Measurements from ENCODE around the gene MTARC2. TPM values are rescaled to one million over a fixed set of nuclear protein-coding genes. Genes with fewer than 3 reads are reported as not detected.
A peak's percentile ranks its signal among the peaks of the same experiment; 100 is the strongest.
"Not testable (repeated sequence)": the region's sequence is repeated elsewhere in the genome, so short reads cannot be mapped to it uniquely, and the experiment has no call there.

Gene MTARC2
- total and polyA plus RNA-seq, 4 donors = 10.8 to 26.4 (median 21.2) TPM

DNA sequence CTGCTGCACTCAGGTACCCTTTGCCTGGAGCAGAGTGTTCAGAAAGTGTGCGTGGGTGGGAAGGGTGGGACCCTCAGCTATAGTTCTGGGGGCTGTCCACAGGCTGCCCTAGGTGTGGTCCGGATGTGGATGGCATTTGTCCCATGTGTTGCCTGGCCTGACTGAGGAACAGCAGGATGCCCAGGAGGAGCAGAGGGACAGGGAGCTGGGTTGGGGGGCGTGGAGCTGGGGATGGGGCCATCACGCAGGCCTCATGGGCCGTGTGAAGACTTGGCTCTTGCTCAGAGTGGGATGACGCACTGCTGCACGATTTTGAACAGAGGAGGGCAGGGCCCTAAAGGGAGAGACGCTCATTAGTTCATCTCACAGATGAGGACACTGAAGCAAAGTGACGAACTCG, 41.0 kb upstream of the MTARC2 start:
- no peaks in the 10 kb centered on the region for H3K36me3 ChIP-seq (ENCODE audit: control insufficient read depth, insufficient read depth, low read length)
- DNase-seq (ENCODE audit: low read depth in 4 of 6, low spot score in 6 of 6) = no peak
- H3K4me3 ChIP-seq (ENCODE audit: low read depth, low read length) = no peak overlapping the region
- no peak overlapping the region for H3K27ac ChIP-seq (ENCODE audit: low read depth, low read length)
- 79% methylated on average over 10 of the region's 10 CpGs for WGBS (ENCODE audit: insufficient coverage)
- peaks cover 2% of the 10 kb centered on the region for H3K27me3 ChIP-seq (ENCODE audit: control insufficient read depth, insufficient read depth, low read length)
- no peaks in the 10 kb centered on the region for H3K9me3 ChIP-seq (ENCODE audit: control insufficient read depth, insufficient read depth, low read length)
- H3K4me1 ChIP-seq (ENCODE audit: control insufficient read depth, insufficient read depth, low read length) = peaks cover 6% of the 10 kb centered on the region

- DNase-seq (ENCODE audit: low read depth in 4 of 6, low spot score in 6 of 6) = no peak
- Histone ChIP-seq H3K4me1 (ENCODE audit: control insufficient read depth, insufficient read depth, low read length) (peaks cover 6% of the 10 kb centered on the region), H3K9me3 (ENCODE audit: control insufficient read depth, insufficient read depth, low read length) (no peaks in the 10 kb centered on the region), H3K27ac (ENCODE audit: low read depth, low read length) (no peak overlapping the region), H3K27me3 (ENCODE audit: control insufficient read depth, insufficient read depth, low read length) (peaks cover 2% of the 10 kb centered on the region), H3K4me3 (ENCODE audit: low read depth, low read length) (no peak overlapping the region), H3K36me3 (ENCODE audit: control insufficient read depth, insufficient read depth, low read length) (no peaks in the 10 kb centered on the region)
- WGBS (ENCODE audit: insufficient coverage) = no CpG with 5 or more reads among the region's 4 CpGs
Observed at GRCh38 chr1:220708244-220708643, 39.9 kb upstream of the MTARC2 start.

DNA sequence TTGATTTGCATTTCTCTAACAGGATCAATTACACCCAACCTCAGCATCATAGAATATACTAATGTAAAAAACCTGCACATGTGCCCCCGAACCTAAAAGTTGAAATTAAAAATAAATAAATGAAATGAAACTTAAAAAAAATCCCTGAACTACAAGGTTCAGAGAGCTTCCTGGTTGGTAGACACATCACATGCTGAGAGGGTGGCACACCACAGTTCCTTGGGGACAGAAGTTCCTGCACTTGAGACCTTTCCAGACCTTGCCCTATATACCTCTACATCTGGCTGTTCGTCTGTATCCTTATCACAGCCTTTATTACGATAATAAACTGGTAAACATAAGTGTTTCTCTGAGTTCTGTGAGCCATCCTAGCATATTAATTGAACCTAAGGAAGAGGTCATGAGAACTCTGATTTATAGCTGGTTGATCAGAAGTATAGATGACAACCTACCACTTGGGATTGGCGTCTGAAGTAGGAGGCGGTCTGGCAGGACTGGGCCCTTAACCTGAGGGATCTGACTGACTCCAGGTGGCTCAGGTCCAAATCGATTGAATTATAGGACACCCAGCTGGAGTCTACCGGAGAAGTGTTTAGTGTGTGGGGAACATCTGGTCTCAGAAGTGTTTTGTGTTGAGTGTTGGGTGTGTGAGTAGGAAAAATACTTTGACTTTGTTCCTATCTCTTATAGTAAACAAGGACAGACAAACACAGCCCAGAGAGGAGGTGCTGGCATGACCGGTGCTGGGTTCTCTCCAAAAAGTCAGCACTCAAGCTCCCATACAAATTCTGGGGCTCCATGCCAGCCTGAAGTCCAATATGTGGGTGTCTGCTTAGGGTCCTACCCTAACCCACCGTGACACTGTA, 39.0 kb upstream of the MTARC2 start:
- Histone ChIP-seq H3K27ac (ENCODE audit: low read depth, low read length) (no peak overlapping the region), H3K4me1 (ENCODE audit: control insufficient read depth, insufficient read depth, low read length) (peaks cover 6% of the 10 kb centered on the region), H3K4me3 (ENCODE audit: low read depth, low read length) (no peak overlapping the region), H3K36me3 (ENCODE audit: control insufficient read depth, insufficient read depth, low read length) (no peaks in the 10 kb centered on the region), H3K9me3 (ENCODE audit: control insufficient read depth, insufficient read depth, low read length) (no peaks in the 10 kb centered on the region), H3K27me3 (ENCODE audit: control insufficient read depth, insufficient read depth, low read length) (peaks cover 2% of the 10 kb centered on the region)
- WGBS (ENCODE audit: insufficient coverage) = 75% methylated on average over 4 of the region's 9 CpGs
- DNase-seq (ENCODE audit: low read depth in 4 of 6, low spot score in 6 of 6) = no peak

GRCh38 chr1:220710333-220710732, 37.8 kb upstream of the MTARC2 start:
- Histone ChIP-seq H3K36me3 (ENCODE audit: control insufficient read depth, insufficient read depth, low read length) (no peaks in the 10 kb centered on the region), H3K4me3 (ENCODE audit: low read depth, low read length) (no peak overlapping the region), H3K27me3 (ENCODE audit: control insufficient read depth, insufficient read depth, low read length) (peaks cover 2% of the 10 kb centered on the region), H3K4me1 (ENCODE audit: control insufficient read depth, insufficient read depth, low read length) (peaks cover 6% of the 10 kb centered on the region), H3K9me3 (ENCODE audit: control insufficient read depth, insufficient read depth, low read length) (peaks cover 2% of the 10 kb centered on the region), H3K27ac (ENCODE audit: low read depth, low read length) (peak overlapping the region; percentile 2)
- 100% methylated on average over 2 of the region's 4 CpGs for WGBS (ENCODE audit: insufficient coverage)
- no peak for DNase-seq (ENCODE audit: low read depth in 4 of 6, low spot score in 6 of 6)

GRCh38 chr1:220711056-220711809, 36.9 kb upstream of the MTARC2 start:
- H3K36me3 ChIP-seq (ENCODE audit: control insufficient read depth, insufficient read depth, low read length) = no peaks in the 10 kb centered on the region
- H3K27ac ChIP-seq (ENCODE audit: low read depth, low read length) = peak overlapping the region; percentile 10
- peaks cover 8% of the 10 kb centered on the region for H3K9me3 ChIP-seq (ENCODE audit: control insufficient read depth, insufficient read depth, low read length)
- peaks cover 6% of the 10 kb centered on the region for H3K4me1 ChIP-seq (ENCODE audit: control insufficient read depth, insufficient read depth, low read length)
- no peaks in the 10 kb centered on the region for H3K27me3 ChIP-seq (ENCODE audit: control insufficient read depth, insufficient read depth, low read length)
- no peak overlapping the region for H3K4me3 ChIP-seq (ENCODE audit: low read depth, low read length)
- DNase-seq (ENCODE audit: low read depth in 4 of 6, low spot score in 6 of 6) = no peak
- 69% methylated on average over 8 of the region's 9 CpGs for WGBS (ENCODE audit: insufficient coverage)

- H3K4me3 ChIP-seq (ENCODE audit: low read depth, low read length); H3K27me3 ChIP-seq (ENCODE audit: control insufficient read depth, insufficient read depth, low read length); H3K4me1 ChIP-seq (ENCODE audit: control insufficient read depth, insufficient read depth, low read length); DNase-seq (ENCODE audit: low read depth in 4 of 6, low spot score in 6 of 6); H3K27ac ChIP-seq (ENCODE audit: low read depth, low read length); H3K9me3 ChIP-seq (ENCODE audit: control insufficient read depth, insufficient read depth, low read length); H3K36me3 ChIP-seq (ENCODE audit: control insufficient read depth, insufficient read depth, low read length): not testable (repeated sequence)
- 96% methylated on average over 3 of the region's 5 CpGs for WGBS (ENCODE audit: insufficient coverage)
Observed at GRCh38 chr1:220715986-220716385, 32.1 kb upstream of the MTARC2 start.

DNA sequence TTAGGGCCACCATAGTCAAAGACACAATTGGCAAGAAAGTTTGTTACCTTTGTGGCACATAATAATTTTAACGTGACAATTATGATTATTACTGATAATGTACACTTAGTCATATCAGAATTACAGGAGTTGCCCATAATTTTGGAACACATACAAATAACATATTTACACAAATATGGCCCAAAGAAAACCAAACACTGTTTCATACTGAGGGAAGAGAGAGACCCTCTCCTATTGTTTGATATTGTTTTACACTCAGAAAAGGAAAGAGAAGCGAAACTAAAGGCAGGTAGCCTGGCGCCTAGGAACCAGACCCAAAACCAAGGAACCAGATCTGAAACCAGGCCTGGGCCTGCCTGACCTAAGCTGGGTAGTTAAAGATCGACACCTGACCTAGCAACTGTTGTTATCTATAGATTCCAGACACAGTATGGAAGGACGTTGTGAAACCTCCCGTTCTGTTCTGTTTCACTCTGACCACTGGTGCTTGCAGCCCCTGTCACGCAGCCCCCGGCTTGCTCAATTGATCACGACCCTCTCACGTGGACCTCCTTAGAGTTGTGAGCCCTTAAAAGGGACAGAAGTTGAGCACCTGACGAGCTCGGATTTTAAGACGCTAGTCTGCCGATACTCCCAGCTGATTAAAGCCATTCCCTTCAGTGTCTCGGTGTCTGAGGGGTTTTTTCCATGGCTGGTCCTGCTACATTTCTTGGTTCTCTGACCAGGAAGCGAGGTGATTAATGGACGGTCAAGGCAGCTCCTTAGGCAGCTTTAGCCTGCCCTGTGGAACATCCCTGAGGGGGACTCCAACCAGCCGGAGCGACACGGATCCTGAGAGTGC, 30.1 kb upstream of the MTARC2 start:
- no peak for DNase-seq (ENCODE audit: low read depth in 4 of 6, low spot score in 6 of 6)
- Histone ChIP-seq H3K4me1 (ENCODE audit: control insufficient read depth, insufficient read depth, low read length) (no peaks in the 10 kb centered on the region), H3K27me3 (ENCODE audit: control insufficient read depth, insufficient read depth, low read length) (no peaks in the 10 kb centered on the region), H3K4me3 (ENCODE audit: low read depth, low read length) (no peak overlapping the region), H3K27ac (ENCODE audit: low read depth, low read length) (no peak overlapping the region), H3K36me3 (ENCODE audit: control insufficient read depth, insufficient read depth, low read length) (no peaks in the 10 kb centered on the region), H3K9me3 (ENCODE audit: control insufficient read depth, insufficient read depth, low read length) (peaks cover 8% of the 10 kb centered on the region)
- 94% methylated on average over 17 of the region's 20 CpGs for WGBS (ENCODE audit: insufficient coverage)

DNA sequence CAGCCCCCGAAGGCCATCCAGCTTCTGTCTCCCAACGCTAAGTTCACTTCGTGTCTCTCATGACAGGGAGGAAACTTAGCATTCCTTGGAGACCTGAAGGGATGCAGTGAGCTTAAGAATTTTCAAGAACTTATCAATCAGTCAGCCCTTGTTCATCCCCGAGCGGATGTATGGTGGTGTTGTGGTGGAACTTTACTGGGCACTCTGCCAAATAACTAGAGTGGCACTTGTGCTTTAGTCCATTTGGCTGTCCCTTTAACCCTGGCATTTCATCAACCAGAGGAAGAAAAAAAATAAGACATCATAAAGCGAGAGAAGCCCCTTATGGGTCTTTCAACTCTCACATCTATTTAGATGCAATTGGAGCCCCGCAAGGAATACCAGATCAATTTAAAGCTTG, 26.9 kb upstream of the MTARC2 start:
- H3K9me3 ChIP-seq (ENCODE audit: control insufficient read depth, insufficient read depth, low read length); H3K36me3 ChIP-seq (ENCODE audit: control insufficient read depth, insufficient read depth, low read length); H3K4me3 ChIP-seq (ENCODE audit: low read depth, low read length); H3K27ac ChIP-seq (ENCODE audit: low read depth, low read length); H3K27me3 ChIP-seq (ENCODE audit: control insufficient read depth, insufficient read depth, low read length); H3K4me1 ChIP-seq (ENCODE audit: control insufficient read depth, insufficient read depth, low read length): not testable (repeated sequence)
- peak in 2 of 6 donors; percentile 8 to 20 for DNase-seq (ENCODE audit: low read depth in 4 of 6, low spot score in 6 of 6)
- 80% methylated on average over 1 of the region's 7 CpGs for WGBS (ENCODE audit: insufficient coverage)

- 79% methylated on average over 2 of the region's 3 CpGs for WGBS (ENCODE audit: insufficient coverage)
- no peaks in the 10 kb centered on the region for H3K27me3 ChIP-seq (ENCODE audit: control insufficient read depth, insufficient read depth, low read length)
- no peak overlapping the region for H3K4me3 ChIP-seq (ENCODE audit: low read depth, low read length)
Observed at GRCh38 chr1:220726634-220727033, 21.5 kb upstream of the MTARC2 start.

More at GRCh38 chr1:220726634-220727033, 21.5 kb upstream of the MTARC2 start:
- H3K36me3 ChIP-seq (ENCODE audit: control insufficient read depth, insufficient read depth, low read length) = no peaks in the 10 kb centered on the region
- no peaks in the 10 kb centered on the region for H3K4me1 ChIP-seq (ENCODE audit: control insufficient read depth, insufficient read depth, low read length)
- DNase-seq (ENCODE audit: low read depth in 4 of 6, low spot score in 6 of 6) = no peak
- no peak overlapping the region for H3K27ac ChIP-seq (ENCODE audit: low read depth, low read length)
- no peaks in the 10 kb centered on the region for H3K9me3 ChIP-seq (ENCODE audit: control insufficient read depth, insufficient read depth, low read length)

All from spinal cord (tissue), 10 donors.